B cell (primary cell): ENCODE data around the gene DPH7. TPM values are rescaled to one million over a fixed set of nuclear protein-coding genes. Genes with fewer than 3 reads are reported as not detected.

ENCODE experiments used
- ATAC-seq: fragments of 200-7000 bp; cut with Tn5 transposase; one replicate; pipeline ENCODE4 v1.10.0; 2021; ENCODE audit warnings: low read depth, mild to moderate bottlenecking, moderate number of reproducible peaks, moderate library complexity
- CTCF ChIA-PET: fragments of 350-600 bp; sonication (Branson Sonifier 250); formaldehyde crosslinking; loops from one replicate; lab custom pipeline; 2021; ENCODE audit warnings: antibody characterized with exemption, inconsistent platforms; lab: Charles Lee
- POLR2A ChIA-PET: fragments of 350-600 bp; sonication (Branson Sonifier 250); formaldehyde crosslinking; loops from one replicate; lab custom pipeline; 2021; ENCODE audit warnings: antibody characterized with exemption; lab: Charles Lee
- DNase-seq: peaks from one replicate; pipeline ENCODE4 v3.0.0; 2013
- H2AFZ ChIP-seq: 2 replicates; pipeline ENCODE4 v1.6.1; 2012; ENCODE audit warnings: mild to moderate bottlenecking, low read depth, low read length; ENCODE audit not compliant: insufficient read depth, poor library complexity, severe bottlenecking
- H3K27ac ChIP-seq, 2 donors: 1 replicate in 1 of 2; 2 replicates in 1 of 2; pipeline ENCODE4 v1.5.1; 2012 to 2013; ENCODE audit warnings: low read length in 2 of 2, mild to moderate bottlenecking in 2 of 2, moderate library complexity in 1 of 2
- H3K27me3 ChIP-seq, 4 experiments: fragments of 200-600 bp in 1 of 4; sonication (generic) in 1 of 4; replicated peaks in 1 of 4; 1 replicate in 2 of 4; 2 replicates in 2 of 4; pipeline versions ENCODE4 v1.6.1 to v1.7.0; 2013 to 2016; ENCODE audit warnings: low read length in 3 of 4, mild to moderate bottlenecking in 2 of 4, mixed read lengths in 1 of 4, moderate library complexity in 1 of 4; ENCODE audit not compliant: insufficient read depth in 4 of 4, control insufficient read depth in 3 of 4; ENCODE audit errors: control extremely low read depth in 1 of 4
- H3K36me3 ChIP-seq, 2 experiments: replicated peaks in 1 of 2; 1 replicate in 1 of 2; 2 replicates in 1 of 2; pipeline versions ENCODE4 v1.6.1 to v1.7.1; 2013; ENCODE audit warnings: low read length in 1 of 2; ENCODE audit not compliant: insufficient read depth in 2 of 2, control insufficient read depth in 1 of 2; ENCODE audit errors: control extremely low read depth in 1 of 2, extremely low read depth in 1 of 2
- H3K4me1 ChIP-seq, 2 donors: fragments of 200-600 bp in 1 of 2; sonication (generic) in 1 of 2; 1 replicate in 1 of 2; 2 replicates in 1 of 2; pipeline versions ENCODE4 v1.5.1 to v1.6.1; 2013 to 2017; ENCODE audit warnings: low read length in 2 of 2; ENCODE audit not compliant: control insufficient read depth in 2 of 2, insufficient read depth in 2 of 2
- H3K4me2 ChIP-seq: replicated peaks from 2 replicates; pipeline ENCODE3; 2012; ENCODE audit warnings: mild to moderate bottlenecking, low read depth, low read length; ENCODE audit not compliant: poor library complexity, severe bottlenecking
- H3K4me3 ChIP-seq, 5 experiments: fragments of 200-600 bp in 1 of 5; sonication (generic) in 1 of 5; 1 replicate in 3 of 5; 2 replicates in 2 of 5; pipeline versions ENCODE4 v1.5.1 to v1.7.0; 2011 to 2016; ENCODE audit warnings: low read length in 4 of 5, mild to moderate bottlenecking in 4 of 5, low read depth in 2 of 5, control low read depth in 1 of 5, moderate library complexity in 1 of 5; ENCODE audit not compliant: insufficient read depth in 1 of 5; ENCODE audit errors: control extremely low read depth in 1 of 5, extremely low read depth in 1 of 5
- H3K79me2 ChIP-seq: fragments of 200-600 bp; sonication (generic); one replicate; pipeline ENCODE4 v1.6.0; 2016; ENCODE audit warnings: low read length; ENCODE audit not compliant: control insufficient read depth, insufficient read depth
- H3K9ac ChIP-seq: fragments of 200-600 bp; sonication (generic); 2 replicates; pipeline ENCODE4 v1.6.1; 2017; ENCODE audit warnings: mild to moderate bottlenecking, low read length, moderate library complexity
- H3K9me3 ChIP-seq, 3 donors: one replicate each; pipeline versions ENCODE4 v1.6.1 to v1.7.1; 2013; ENCODE audit warnings: low read length in 2 of 3; ENCODE audit not compliant: control insufficient read depth in 2 of 3, insufficient read depth in 1 of 3; ENCODE audit errors: control extremely low read depth in 1 of 3
- H4K20me1 ChIP-seq: 2 replicates; pipeline ENCODE4 v1.6.0; 2012; ENCODE audit warnings: mild to moderate bottlenecking, low read length; ENCODE audit not compliant: insufficient read depth, control insufficient read depth, poor library complexity, severe bottlenecking
- H3K27ac Mint-ChIP-seq: one replicate; pipeline ENCODE4 v1.8.0; 2021; ENCODE audit warnings: mixed read lengths
- H3K27me3 Mint-ChIP-seq: one replicate; pipeline ENCODE4 v1.8.0; 2021; ENCODE audit warnings: mixed read lengths
- H3K4me1 Mint-ChIP-seq: one replicate; pipeline ENCODE4 v1.8.0; 2021; ENCODE audit warnings: mixed read lengths
- H3K4me3 Mint-ChIP-seq: one replicate; pipeline ENCODE4 v1.8.0; 2021; ENCODE audit warnings: mixed read lengths
- H3K9me3 Mint-ChIP-seq: one replicate; pipeline ENCODE4 v1.8.0; 2022; ENCODE audit warnings: mixed read lengths; ENCODE audit not compliant: insufficient read depth
- EZH2 ChIP-seq: IDR thresholded peaks from 2 replicates; pipeline ENCODE4 v1.6.1; 2012; ENCODE audit warnings: borderline replicate concordance, low read depth, mild to moderate bottlenecking, moderate library complexity, low read length; ENCODE audit not compliant: insufficient read depth, poor library complexity, severe bottlenecking
- WGBS: methylation state at CpG from one replicate; pipeline ENCODE4 v1.1.5; 2013; ENCODE audit warnings: missing lambda C conversion rate; ENCODE audit not compliant: insufficient coverage; 5-methylcytosine and 5-hydroxymethylcytosine counted together
- intact Hi-C: fragments of 100-400 bp; cut with micrococcal nuclease; formaldehyde crosslinking; loops from one replicate; pipeline ENCODE4 v1.10.0; 2022
- polyA plus RNA-seq: library from polyadenylated mRNA; depleted of rRNA; stranded (reverse); fragments of >200 nt; gene quantifications from 2 replicates; pipeline ENCODE4 v1.2.3, GENCODE V29; 2012
- total RNA-seq, 2 donors: library from RNA; stranded (reverse); fragments of 120-200 nt in 1 of 2; gene quantifications; 1 replicate in 1 of 2; 2 replicates in 1 of 2; pipeline versions ENCODE4 v1.2.3 to v1.2.4, GENCODE V29; 2013 to 2022
- TF ChIP-seq, protein P1 (sequence below): fragments of 200-600 bp; IDR thresholded peaks from one replicate; pipeline ENCODE4 v1.8.0; 2022; ENCODE audit warnings: antibody characterized with exemption, mild to moderate bottlenecking

The DPH7 gene
- total and polyA plus RNA-seq, 2 donors (not counting 1 experiment from before 2014, with no cell fraction given) = 64.7 to 93.8 TPM

- ChIA-PET CTCF (no interaction called here), POLR2A (no interaction called here)
These were observed 25.2 kb upstream of the DPH7 start for GRCh38 chr9:137603879-137604278.

GRCh38 chr9:137602661-137603060 is 23.9 kb upstream of the DPH7 start:
- H3K4me3 ChIP-seq = no peak overlapping the region
- no peaks in the 10 kb centered on the region for H3K9me3 ChIP-seq
- no peaks in the 10 kb centered on the region for H3K36me3 ChIP-seq
- H4K20me1 ChIP-seq = peaks cover 14% of the 10 kb centered on the region
- H3K79me2 ChIP-seq = peaks cover 18% of the 10 kb centered on the region
- ChIA-PET CTCF (interaction anchor here (0.9 to 1.1 kb wide), 2 partner anchors 21 to 22 kb away, joined by 3 to 4 read pairs; no protein-coding TSS in a partner anchor), POLR2A (no interaction called here)
- Mint-ChIP-seq H3K4me3 (peak overlapping the region; percentile 54), H3K27me3 (no peaks in the 10 kb centered on the region), H3K9me3 (no peaks in the 10 kb centered on the region), H3K4me1 (peaks cover 21% of the 10 kb centered on the region), H3K27ac (no peak overlapping the region)
- DNase-seq (no peak), ATAC-seq (no peak)
- H2AFZ ChIP-seq = peak overlapping the region; percentile 14
- TF ChIP-seq, protein P1, sequence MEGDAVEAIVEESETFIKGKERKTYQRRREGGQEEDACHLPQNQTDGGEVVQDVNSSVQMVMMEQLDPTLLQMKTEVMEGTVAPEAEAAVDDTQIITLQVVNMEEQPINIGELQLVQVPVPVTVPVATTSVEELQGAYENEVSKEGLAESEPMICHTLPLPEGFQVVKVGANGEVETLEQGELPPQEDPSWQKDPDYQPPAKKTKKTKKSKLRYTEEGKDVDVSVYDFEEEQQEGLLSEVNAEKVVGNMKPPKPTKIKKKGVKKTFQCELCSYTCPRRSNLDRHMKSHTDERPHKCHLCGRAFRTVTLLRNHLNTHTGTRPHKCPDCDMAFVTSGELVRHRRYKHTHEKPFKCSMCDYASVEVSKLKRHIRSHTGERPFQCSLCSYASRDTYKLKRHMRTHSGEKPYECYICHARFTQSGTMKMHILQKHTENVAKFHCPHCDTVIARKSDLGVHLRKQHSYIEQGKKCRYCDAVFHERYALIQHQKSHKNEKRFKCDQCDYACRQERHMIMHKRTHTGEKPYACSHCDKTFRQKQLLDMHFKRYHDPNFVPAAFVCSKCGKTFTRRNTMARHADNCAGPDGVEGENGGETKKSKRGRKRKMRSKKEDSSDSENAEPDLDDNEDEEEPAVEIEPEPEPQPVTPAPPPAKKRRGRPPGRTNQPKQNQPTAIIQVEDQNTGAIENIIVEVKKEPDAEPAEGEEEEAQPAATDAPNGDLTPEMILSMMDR = no peak
- no peak for TF ChIP-seq EZH2
- intact Hi-C loops = no loop called here
- WGBS = 0% methylated on average over 2 of the region's 3 CpGs
- no peak overlapping the region for H3K9ac ChIP-seq
- H3K4me1 ChIP-seq = peaks cover 12 to 25% of the 10 kb centered on the region in 2 donors
- H3K4me2 ChIP-seq = no peak overlapping the region
- H3K27me3 ChIP-seq = no peaks in the 10 kb centered on the region
- H3K27ac ChIP-seq = no peak overlapping the region

More at GRCh38 chr9:137603879-137604278, 25.2 kb upstream of the DPH7 start:
- Histone ChIP-seq H4K20me1 (peaks cover 24% of the 10 kb centered on the region), H3K4me3 (no peak overlapping the region), H3K27me3 (no peaks in the 10 kb centered on the region), H2AFZ (no peak overlapping the region), H3K4me2 (no peak overlapping the region), H3K9ac (no peak overlapping the region), H3K27ac (no peak overlapping the region), H3K9me3 (no peaks in the 10 kb centered on the region), H3K4me1 (peaks cover 12 to 25% of the 10 kb centered on the region in 2 donors), H3K36me3 (peaks cover 0 to 4% of the 10 kb centered on the region in 2 experiments), H3K79me2 (peaks cover 30% of the 10 kb centered on the region)
- Mint-ChIP-seq H3K4me1 (peaks cover 21% of the 10 kb centered on the region), H3K27me3 (no peaks in the 10 kb centered on the region), H3K9me3 (no peaks in the 10 kb centered on the region), H3K4me3 (peak overlapping the region; percentile 78), H3K27ac (no peak overlapping the region)
- ATAC-seq = no peak
- no peak for TF ChIP-seq EZH2
- TF ChIP-seq, protein P1 = no peak
- no peak for DNase-seq
- WGBS = 98% methylated on average over 13 of the region's 13 CpGs
- intact Hi-C loops = loop anchor here (2.0 kb wide), 1 partner anchor 813 kb away; the partner anchor contains the start of gene TMEM141
